Coronary artery (tissue), 2 donors: ENCODE results near the gene TTC17.

ENCODE experiments used
- DNase-seq: peaks from one replicate; pipeline ENCODE4 v3.0.0-alpha.2; 2017; ENCODE audit warnings: low spot score
- H3K27ac ChIP-seq, 2 donors: fragments of 200-600 bp; sonication (generic); one replicate each; pipeline ENCODE4 v1.5.1; 2016 to 2019
- H3K4me3 ChIP-seq: fragments of 200-600 bp; sonication (generic); 2 replicates; pipeline ENCODE4 v1.5.1; 2016; ENCODE audit warnings: mild to moderate bottlenecking, moderate library complexity
- TF ChIP-seq, protein P1 (sequence below): fragments of 200-600 bp; sonication (generic); IDR thresholded peaks from one replicate; pipeline ENCODE4 v1.5.1; 2019; ENCODE audit warnings: antibody characterized with exemption

Gene TTC17

DNA sequence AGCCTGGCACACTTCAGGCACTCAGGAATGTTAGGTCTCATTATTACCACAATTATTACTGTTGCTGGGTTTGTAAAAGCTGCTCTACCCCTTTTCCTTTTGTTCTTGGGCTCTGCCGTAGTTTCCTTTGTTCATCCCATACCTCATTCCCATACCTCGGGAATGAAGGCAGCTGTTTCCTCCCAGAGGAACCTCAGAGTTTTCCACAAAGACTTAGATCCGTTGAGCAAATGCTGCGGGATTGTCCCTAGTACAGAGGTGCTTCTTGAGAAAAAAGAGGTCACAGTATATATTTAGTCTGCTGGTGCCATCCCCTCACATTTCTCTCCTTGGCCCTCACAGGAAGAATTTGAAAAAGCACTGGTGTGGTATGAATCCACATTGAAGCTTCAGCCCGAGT, 134.7 kb downstream of the TTC17 start:
- DNase-seq = no peak
- no peak overlapping the region for H3K4me3 ChIP-seq
- TF ChIP-seq, protein P1, sequence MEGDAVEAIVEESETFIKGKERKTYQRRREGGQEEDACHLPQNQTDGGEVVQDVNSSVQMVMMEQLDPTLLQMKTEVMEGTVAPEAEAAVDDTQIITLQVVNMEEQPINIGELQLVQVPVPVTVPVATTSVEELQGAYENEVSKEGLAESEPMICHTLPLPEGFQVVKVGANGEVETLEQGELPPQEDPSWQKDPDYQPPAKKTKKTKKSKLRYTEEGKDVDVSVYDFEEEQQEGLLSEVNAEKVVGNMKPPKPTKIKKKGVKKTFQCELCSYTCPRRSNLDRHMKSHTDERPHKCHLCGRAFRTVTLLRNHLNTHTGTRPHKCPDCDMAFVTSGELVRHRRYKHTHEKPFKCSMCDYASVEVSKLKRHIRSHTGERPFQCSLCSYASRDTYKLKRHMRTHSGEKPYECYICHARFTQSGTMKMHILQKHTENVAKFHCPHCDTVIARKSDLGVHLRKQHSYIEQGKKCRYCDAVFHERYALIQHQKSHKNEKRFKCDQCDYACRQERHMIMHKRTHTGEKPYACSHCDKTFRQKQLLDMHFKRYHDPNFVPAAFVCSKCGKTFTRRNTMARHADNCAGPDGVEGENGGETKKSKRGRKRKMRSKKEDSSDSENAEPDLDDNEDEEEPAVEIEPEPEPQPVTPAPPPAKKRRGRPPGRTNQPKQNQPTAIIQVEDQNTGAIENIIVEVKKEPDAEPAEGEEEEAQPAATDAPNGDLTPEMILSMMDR = no peak
- no peak overlapping the region for H3K27ac ChIP-seq

DNA sequence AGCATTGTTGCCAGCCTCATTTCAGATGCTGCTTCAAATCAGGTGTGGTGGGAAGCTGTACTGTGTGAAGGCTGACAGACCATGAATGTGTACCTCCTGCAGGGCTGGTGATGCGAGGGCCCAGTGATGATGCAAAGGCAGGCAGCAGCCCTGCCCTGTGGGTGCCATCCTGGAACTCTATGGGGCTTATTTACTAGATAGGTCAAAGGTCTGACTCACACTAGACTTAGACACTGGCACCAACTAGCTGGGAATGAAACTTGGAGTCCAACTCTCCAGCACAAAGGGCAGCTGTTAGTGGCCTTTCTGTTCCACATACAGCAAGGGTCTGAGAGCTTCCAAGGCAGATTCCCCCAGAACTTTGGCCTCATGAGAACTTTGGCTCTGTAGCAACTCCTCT, 138.4 kb downstream of the TTC17 start:
- Histone ChIP-seq H3K27ac (no peak overlapping the region), H3K4me3 (no peak overlapping the region)
- TF ChIP-seq, protein P1 = no peak
- DNase-seq = no peak

DNA sequence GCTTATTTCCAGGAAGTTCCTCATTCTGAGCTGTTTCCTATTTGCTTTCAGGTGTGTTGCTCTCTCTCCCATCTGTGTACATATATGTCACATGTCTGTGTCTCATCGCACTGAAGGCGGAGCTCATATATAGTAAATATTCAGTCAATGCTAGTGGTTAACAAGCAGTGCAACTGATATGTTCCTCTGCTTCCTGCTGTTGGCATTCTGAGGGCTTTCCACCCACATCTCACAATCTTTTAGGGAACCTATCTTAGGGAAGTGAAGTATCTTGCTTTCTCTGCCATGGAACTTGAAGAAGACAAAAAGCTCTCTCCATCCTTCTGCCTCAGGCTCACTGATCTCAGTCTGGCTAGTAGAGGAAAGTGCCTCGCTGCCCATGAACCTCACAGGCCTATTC, 139.8 kb downstream of the TTC17 start:
- H3K4me3 ChIP-seq = no peak overlapping the region
- TF ChIP-seq, protein P1 = no peak
- no peak for DNase-seq
- no peak overlapping the region for H3K27ac ChIP-seq

DNA sequence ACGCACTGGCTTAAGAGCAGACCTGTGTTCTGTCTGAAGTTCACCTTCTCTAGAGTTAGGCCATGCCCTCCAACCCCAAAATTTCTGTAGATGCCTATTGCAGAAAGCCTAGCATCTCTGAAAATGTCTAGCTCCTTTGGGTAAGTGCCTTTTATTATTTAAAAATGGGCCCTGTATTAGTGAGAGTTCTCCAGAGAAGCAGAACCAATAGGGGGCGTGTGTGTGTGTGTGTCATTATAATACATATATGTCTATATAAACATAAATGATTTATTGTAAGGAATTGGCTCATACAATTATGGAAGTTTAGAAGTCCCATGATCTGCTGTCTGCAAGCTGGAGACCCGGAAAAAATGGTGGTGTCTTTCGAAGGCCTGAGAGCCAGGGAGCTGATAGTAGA, 144.7 kb downstream of the TTC17 start:
- no peak overlapping the region for H3K27ac ChIP-seq
- TF ChIP-seq, protein P1 = no peak
- no peak for DNase-seq

DNA sequence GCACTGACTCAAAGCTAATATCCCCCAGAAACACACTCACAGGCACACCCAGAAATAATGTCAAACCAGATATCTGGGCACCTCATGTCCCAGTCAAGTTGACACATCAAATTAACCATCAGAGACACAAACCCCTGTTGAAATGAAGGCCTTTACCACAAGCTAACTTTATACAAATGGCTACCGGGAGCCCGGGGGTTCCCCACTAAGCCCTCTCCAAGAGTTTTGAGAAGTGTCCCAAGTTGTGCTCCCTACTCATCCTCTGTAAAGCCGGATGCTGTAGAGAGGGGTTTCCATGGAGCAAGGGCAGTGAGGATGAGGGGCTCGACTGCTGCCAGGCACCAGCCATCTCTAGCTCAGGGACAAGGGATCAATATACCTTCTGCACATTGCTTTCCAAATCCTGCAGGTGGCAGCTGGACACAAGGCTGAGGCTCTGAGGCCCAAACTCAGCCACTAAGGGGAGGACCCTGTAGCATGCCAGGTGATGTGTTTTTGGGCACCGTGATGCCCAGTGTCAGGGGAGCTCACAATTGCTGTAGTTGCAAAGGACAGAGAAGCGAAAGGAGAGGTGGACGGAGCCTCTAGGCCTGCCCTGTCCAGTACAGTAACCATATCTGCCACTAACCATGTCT, 145.7 kb downstream of the TTC17 start:
- no peak for DNase-seq
- Histone ChIP-seq H3K4me3 (no peak overlapping the region), H3K27ac (no peak overlapping the region)
- TF ChIP-seq, protein P1 = no peak

More for the DNA sequence above, 144.7 kb downstream of the TTC17 start:
- no peak overlapping the region for H3K4me3 ChIP-seq

DNA sequence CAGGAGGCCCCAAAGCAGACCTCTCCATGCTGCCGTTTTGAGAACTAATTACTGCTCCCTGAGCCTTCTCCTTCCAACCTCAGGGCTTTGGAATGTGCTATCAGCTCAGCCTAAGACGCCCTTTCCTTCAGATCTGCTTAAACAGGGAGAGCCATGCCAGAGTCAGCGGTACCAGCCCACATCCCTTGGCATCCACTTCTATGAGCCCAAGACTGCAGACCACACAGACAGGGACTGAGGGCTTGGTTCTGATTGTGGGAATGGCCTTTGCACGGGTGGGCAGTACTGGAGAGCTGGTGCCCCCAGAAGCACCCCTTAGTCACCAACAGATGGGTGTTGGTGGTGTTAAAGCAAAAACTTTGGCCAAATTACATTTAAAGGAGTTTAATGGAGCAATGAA, 146.5 kb downstream of the TTC17 start:
- TF ChIP-seq, protein P1 = no peak
- H3K27ac ChIP-seq = no peak overlapping the region
- DNase-seq = no peak
- H3K4me3 ChIP-seq = no peak overlapping the region

DNA sequence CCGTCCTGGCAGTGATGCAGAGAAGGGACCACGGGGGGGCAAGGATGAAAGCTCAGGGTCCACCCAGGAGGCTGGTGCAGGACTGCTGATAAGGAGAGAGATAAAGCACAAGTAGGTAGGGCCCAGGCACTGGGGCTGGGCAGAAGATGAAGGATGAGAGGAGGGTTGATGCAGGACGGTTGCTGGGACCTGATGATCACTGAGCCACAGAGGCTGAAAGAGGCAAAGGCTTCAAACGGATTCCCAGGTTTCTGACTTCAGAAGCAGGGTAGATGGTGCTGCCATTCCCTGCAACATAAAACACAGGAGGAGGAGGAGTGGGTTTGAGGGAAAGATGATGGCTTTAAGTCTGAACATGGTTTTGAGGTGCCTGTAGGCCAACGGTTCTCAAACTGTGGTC, 148.5 kb downstream of the TTC17 start:
- DNase-seq = no peak
- Histone ChIP-seq H3K27ac (no peak overlapping the region), H3K4me3 (no peak overlapping the region)
- TF ChIP-seq, protein P1 = no peak
